NCI-H2196 treated with DMSO at 0.1 percent for 48 hours (cell line): ENCODE measurements around the gene THBS2.
"Not testable (repeated sequence)": the region's sequence is repeated elsewhere in the genome, so short reads cannot be mapped to it uniquely, and the experiment has no call there.

Experiments
- DNase-seq: peaks from one replicate; lab custom pipeline; 2025; ENCODE audit not compliant: unreplicated experiment; lab: John Stamatoyannopoulos, UW

The THBS2 gene

DNA sequence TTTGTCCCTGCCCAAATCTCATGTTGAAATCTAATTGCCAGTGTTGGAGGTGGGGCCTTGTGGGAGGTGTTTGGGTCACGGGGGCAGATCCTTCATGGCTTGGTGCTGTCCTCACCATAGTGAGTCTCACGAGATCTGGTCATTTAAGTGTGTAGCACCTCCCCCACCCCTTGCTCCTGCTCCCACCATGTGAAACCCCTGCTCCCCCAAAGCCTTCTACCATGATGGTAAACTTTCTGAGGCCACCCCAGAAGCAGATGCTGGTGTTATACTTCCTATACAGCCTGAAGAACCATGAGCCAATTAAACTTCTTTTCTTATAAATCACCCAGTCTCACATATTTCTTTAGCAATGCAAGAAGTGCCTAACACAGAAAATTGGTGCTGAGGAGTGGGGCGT lies 19.9 kb upstream of the THBS2 start:
- no peak for DNase-seq

GRCh38 chr6:169271877-169272216 lies 18.2 kb upstream of the THBS2 start:
- no peak for DNase-seq

DNA sequence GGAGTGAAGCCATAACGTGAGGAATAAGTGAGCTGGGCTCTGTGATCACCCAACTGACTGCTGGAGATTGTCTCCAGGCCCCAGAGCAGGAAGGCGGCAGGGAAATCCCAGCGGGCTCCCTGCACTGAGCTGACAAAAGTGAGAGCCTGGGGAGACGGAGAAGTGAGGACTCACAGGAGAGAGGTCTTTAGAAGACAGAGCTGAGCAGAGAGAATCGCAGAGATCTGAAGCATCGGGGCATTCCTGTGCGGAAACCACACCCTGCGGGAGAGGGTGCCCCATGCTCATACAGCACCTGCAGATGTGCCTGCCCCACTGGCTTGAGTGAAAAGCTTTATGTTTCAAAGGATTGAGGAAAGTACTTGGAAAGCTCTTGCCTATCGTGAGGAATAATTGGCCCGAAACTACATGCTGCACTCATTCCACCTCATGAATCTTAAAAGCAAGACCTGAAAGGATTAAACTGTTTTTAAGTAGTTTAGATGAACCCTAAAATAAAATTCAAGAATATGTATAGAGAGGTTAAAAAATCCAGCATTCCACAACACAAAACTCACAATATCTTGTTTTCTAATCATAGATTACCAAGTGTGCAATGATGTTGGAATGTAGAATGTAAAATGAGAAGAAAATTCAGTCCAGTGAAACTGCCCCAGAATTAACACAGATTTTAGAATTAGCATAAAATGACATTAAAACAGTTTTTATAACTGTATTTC lies 17.7 kb upstream of the THBS2 start:
- DNase-seq, result no peak

DNA sequence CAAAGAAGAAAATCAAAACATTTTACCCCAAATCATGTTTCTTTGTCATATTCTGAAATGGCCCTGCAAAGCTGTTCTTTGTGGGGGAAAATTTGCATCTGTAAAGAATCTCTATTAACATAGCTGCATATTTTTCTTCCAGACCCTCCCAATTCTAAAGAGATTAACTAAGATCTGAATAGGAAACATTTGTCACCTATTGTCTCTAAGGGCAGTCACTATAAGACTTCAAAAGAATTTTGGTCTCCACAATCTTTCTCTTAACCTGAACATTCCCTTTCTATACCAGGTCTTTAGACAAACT lies 16.4 kb upstream of the THBS2 start:
- DNase-seq, result not testable (repeated sequence)

DNA sequence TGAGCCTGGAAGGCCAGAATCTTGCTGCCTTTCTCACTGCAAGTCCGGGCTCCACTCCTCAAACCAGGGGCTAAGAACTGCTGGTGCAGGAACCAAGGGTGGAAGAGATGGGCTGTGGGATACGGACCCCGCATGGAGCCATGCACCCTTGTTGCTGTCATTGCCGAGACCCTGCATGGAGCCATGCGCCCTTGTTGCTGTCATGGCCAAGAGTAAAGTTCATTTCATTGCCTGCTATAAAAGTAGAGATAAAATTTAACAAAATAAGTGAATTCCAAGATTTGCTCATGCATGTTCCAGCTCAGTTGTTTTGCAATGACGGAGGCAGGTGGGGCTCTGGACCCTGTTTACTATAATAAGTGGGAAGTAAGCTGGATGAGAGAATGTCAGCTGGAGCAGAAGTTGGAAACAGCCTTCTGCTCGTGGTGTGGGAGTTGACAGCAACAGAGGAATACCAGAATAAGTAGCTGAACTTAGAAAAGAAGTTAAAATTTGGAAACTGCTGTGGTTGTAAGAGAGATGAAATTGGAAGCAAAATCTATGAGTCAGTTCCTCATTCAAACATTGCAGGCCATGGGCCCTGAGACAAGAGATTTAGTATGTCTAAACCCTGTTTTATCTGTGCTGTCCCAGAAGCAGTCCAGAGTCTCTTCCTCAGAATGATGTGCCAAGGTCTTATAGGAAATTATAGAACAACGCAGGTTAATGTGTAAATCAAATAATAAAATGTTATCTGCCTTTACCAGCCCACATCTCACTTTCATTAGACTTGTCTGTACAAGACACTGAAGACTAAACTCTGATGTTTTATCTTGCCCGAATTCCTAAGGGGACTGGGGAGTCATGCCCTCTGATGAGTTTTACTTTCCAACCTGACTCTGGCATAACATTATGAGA lies 15.8 kb upstream of the THBS2 start:
- no peak for DNase-seq

DNA sequence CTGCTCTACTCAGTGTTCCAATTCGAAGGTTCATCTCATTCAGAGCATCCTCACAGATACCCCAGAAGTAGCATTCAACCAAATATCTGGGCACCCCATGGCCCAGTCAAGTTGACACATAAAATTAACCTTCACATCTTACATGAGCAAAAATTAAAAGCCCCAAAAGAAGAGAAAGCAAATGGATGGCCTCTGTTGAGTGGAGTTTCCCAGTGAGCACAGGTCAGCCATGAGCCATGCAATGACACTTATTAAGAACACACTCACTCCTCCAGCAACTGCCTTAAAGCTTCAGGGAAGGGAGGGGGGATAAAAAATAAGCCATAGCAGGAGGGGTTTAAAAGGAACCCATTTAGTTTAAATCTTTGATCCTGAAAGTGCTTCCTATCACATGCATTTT lies 14.6 kb upstream of the THBS2 start:
- no peak for DNase-seq

GRCh38 chr6:169266746-169267591 lies 13.3 kb upstream of the THBS2 start:
- no peak for DNase-seq

GRCh38 chr6:169266261-169266660 lies 12.6 kb upstream of the THBS2 start:
- no peak for DNase-seq

GRCh38 chr6:169265486-169266131 lies 12.0 kb upstream of the THBS2 start:
- no peak for DNase-seq

GRCh38 chr6:169263836-169264608 lies 10.4 kb upstream of the THBS2 start:
- peak; percentile 35 for DNase-seq

DNA sequence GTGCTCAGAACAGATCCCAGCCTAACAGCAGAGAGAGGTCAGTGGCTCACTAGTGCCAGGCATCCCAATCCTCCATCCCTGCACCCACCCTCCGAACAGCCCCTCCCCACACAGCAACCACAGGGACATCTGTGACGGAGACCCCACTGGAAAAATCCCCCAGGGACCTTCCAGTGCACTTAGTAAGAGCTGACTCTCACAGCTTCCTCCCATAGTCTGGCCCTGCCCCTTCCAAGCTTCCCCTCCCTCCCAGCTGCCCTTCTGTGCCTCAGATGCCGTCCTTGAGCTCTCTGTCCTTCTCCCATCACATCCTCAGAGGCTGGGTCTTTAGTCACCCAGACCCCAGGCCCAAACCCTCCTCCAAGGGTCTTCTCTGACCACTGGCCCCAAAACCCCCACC lies 9.7 kb upstream of the THBS2 start:
- DNase-seq, result no peak

- DNase-seq, result not testable (repeated sequence)
These were observed 9.0 kb upstream of the THBS2 start for GRCh38 chr6:169262602-169263001.

DNA sequence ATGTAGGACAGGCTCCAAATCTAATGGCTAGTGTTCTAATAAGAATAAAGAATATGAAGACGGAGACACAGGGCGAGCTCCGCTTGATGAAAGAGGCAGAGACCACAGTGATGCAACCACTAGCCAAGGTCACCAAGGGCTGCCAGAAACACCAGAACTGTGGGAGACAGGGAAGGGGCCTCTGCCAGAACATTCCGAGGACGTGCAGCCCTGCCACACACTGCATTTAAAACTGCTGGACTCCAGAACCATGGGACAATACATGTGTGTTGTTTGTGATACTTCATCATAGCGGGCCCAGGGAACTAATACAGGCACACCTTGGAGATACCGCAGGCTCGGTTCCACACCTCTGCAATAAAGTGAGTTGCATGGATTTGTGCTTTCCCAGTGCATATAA lies 2.9 kb upstream of the THBS2 start:
- DNase-seq, result no peak

DNA sequence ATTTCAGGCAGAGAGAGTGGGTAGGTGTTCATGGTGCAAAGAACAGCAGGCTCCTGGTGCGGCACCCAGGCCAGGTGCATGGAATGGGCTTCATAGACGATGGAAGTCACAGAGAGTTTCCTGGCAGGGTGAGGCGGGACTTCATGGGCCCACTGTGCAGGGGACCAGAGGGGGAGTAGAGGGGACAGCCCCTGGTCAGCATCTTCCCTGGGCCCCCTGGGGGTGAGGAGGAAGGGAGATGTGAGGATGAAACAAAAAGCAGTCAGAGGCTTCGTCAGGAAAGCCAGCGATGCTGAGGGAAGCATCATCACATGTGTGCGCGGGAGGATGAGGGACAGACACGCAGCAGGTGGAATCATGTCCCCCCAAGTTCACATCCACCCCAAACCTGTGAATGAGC lies 2.4 kb upstream of the THBS2 start:
- DNase-seq, result no peak

DNA sequence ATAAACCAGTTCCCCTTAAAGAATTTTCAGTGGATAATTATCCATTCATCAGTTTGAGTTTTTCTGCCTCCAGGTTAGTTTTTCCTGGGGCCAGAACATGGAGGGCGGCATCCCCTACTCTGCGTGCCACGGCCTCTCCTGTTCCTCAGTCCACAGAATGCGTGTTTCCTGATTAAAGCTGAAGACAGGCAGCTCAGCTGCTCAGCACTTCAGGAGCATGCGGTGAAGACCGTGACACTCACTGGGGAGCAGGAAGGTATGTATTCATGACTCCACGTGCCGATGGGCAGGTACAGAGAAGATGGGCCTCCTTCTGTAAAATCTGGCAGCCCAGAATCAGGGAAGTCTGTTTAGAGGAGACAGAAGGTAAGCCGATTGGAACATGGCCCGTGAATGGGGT lies 2.0 kb upstream of the THBS2 start:
- no peak for DNase-seq

DNA sequence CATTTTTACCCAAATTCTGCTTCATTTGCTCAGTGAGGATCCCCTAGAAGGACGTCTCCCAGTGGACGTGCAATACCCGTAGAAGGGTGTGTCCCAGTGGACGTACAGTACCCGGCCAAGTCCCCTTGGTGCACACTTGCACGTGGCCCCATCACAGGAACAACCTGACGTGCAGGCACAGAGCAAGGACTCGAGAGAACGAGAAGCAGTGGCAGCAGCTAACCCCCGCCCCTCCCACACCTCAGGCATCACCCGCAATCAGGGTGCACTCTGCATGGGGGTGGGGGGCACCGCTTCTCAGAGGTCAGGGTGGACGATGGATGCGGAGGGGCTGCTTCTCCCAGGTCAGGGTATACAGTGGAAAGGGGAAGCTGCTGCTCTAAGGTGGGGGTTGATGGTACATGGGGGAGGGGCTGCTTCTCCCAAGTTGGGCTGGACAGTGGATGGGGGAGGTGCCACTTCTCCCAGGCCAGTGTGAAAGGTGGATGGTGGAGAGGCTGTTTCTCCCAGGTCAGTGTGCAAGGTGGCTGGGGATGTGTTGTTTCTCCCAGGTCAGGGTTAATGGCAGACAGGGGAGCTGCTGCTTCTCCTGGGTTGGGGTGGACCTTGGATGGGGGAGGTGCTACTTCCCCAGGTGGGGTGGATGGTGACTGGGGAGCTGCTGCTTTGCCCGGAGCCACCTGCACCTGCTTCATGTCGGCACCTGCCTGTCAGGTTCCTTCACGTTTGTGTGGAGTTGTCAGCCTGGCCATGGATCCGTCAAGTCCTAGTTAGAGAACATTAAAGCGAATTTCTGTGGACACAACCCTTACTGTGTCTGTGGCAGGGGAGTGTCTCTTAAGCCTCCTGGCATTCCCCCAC lies 1.0 kb upstream of the THBS2 start:
- no peak for DNase-seq

DNA sequence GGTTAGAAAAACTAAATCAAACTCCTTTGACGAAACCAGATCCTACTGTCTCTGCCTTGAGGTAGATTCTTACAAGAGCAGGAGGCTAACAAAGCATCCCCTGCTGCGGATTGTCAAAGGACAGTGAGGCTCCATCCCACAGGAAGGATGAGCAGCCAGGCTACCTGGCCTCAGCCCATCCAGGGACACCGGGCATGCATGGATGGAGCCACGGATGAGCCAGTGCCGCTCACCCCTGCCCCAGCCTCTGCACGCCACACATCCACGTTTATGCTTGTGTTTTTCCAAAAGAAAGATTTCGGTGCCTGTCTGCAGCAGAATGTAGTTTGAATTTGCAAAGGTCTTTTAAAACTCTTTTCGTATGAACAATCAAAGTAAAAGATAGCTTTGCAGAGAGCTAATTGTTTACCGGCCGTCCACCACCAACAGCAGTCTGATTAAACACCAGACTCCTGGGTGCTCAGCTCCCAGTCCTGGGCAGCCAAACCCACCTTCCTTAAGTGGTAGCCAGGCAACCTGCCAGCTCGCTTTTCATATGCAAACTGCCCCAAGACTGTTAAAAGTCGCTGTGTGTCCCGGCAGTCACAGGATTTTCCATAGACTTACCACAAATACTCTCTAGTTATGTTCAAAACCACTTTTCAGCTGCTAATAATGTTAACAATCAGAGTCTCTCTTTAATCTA lies 999 bp downstream of the THBS2 start:
- no peak for DNase-seq

DNA sequence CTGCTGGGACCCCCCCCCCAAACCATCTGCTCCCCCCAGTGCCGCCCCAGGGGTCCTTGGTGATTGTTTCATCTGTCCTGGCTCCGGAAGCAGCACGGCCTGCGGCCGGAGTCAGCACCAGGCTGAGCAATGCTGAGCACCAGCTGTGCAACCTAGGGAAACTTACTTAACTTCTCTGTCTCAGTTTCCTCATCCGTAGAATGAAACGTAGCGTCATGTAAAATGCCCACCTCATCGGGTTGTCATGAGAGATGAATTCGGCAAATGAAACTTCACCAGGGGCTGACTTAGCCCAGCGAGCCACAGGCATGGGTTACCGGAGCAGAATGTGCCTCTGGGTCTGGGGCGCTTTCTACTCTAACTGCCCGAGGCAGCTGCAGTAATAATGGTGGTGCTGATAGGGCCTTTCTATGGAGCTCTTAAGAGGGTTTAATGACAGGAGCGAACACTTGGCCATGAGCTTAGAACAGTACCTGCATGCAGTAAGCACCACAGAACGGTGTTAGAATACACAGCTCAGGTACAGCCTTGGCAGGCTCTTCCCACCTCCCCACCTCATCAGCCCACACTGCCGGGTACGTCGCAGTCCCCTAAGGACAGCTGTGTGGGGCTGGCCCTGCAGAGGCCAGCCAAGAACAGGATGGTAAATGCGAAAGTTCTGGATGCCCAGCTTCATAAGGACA lies 1.7 kb downstream of the THBS2 start:
- no peak for DNase-seq
